GM23338 (cell line): ENCODE measurements around the gene CCDC3. TPM values are rescaled to one million over a fixed set of nuclear protein-coding genes. Genes with fewer than 3 reads are reported as not detected.

Experiments used
- ATAC-seq: fragments of 200-7000 bp; cut with Tn5 transposase; 3 replicates; pipeline ENCODE4 v1.9.1; 2020
- DNase-seq: peaks from one replicate; pipeline ENCODE4 v3.0.0-alpha.2; 2015; ENCODE audit warnings: low spot score
- H2AFZ ChIP-seq: fragments of 200-600 bp; sonication (generic); 2 replicates; pipeline ENCODE4 v1.8.0; 2016; ENCODE audit warnings: antibody characterized with exemption, mild to moderate bottlenecking, moderate library complexity
- H3F3A ChIP-seq: fragments of 200-600 bp; sonication (generic); replicated peaks from 2 replicates; pipeline ENCODE4 v1.8.0; 2017; ENCODE audit warnings: antibody characterized with exemption, mixed run types, low read depth
- H3K27ac ChIP-seq: fragments of 200-600 bp; sonication (generic); 2 replicates; pipeline ENCODE4 v1.6.1; 2016; ENCODE audit warnings: low read depth
- H3K27me3 ChIP-seq: fragments of 200-600 bp; sonication (generic); 2 replicates; pipeline ENCODE4 v1.8.0; 2016; ENCODE audit warnings: mild to moderate bottlenecking, mixed run types, moderate library complexity; ENCODE audit not compliant: insufficient read depth
- H3K36me3 ChIP-seq: fragments of 200-600 bp; sonication (generic); 2 replicates; pipeline ENCODE4 v1.8.0; 2016; ENCODE audit warnings: mild to moderate bottlenecking; ENCODE audit not compliant: insufficient read depth
- H3K4me1 ChIP-seq: fragments of 200-600 bp; sonication (generic); 2 replicates; pipeline ENCODE4 v1.8.0; 2016; ENCODE audit warnings: mild to moderate bottlenecking, moderate library complexity; ENCODE audit not compliant: insufficient read depth
- H3K4me2 ChIP-seq: fragments of 200-600 bp; sonication (generic); 2 replicates; pipeline ENCODE4 v1.7.1; 2017; ENCODE audit warnings: mixed run types
- H3K4me3 ChIP-seq: fragments of 200-600 bp; sonication (generic); 2 replicates; pipeline ENCODE4 v1.6.1; 2016; ENCODE audit warnings: mixed run types
- H3K79me2 ChIP-seq: fragments of 200-600 bp; sonication (generic); replicated peaks from 2 replicates; pipeline ENCODE4 v1.8.0; 2017; ENCODE audit warnings: mild to moderate bottlenecking; ENCODE audit not compliant: insufficient read depth
- H3K9me2 ChIP-seq: fragments of 200-600 bp; sonication (generic); 2 replicates; pipeline ENCODE4 v1.8.0; 2017; ENCODE audit not compliant: insufficient read depth
- H4K20me1 ChIP-seq: fragments of 200-600 bp; sonication (generic); replicated peaks from 2 replicates; pipeline ENCODE4 v1.8.0; 2017; ENCODE audit warnings: mild to moderate bottlenecking; ENCODE audit not compliant: insufficient read depth
- H3K27ac Mint-ChIP-seq: 2 replicates; pipeline ENCODE4 v1.8.0; 2020; ENCODE audit warnings: inconsistent platforms, mild to moderate bottlenecking, moderate library complexity, mixed read lengths
- H3K27me3 Mint-ChIP-seq: 3 replicates; pipeline ENCODE4 v1.8.0; 2022; ENCODE audit warnings: low read depth, mild to moderate bottlenecking, moderate library complexity, mixed read lengths, inconsistent platforms; ENCODE audit not compliant: insufficient read depth, poor library complexity
- H3K36me3 Mint-ChIP-seq: 3 replicates; pipeline ENCODE4 v1.8.0; 2021; ENCODE audit warnings: low read depth, mild to moderate bottlenecking, inconsistent platforms, moderate library complexity, mixed read lengths
- H3K4me1 Mint-ChIP-seq: 3 replicates; pipeline ENCODE4 v1.8.0; 2020; ENCODE audit warnings: mild to moderate bottlenecking, inconsistent platforms, mixed read lengths
- H3K4me3 Mint-ChIP-seq: 3 replicates; pipeline ENCODE4 v1.8.0; 2021; ENCODE audit warnings: moderate library complexity, mild to moderate bottlenecking, inconsistent platforms, mixed read lengths
- H3K9me3 Mint-ChIP-seq: 3 replicates; pipeline ENCODE4 v1.8.0; 2020; ENCODE audit warnings: moderate library complexity, mild to moderate bottlenecking, inconsistent platforms, mixed read lengths
- CREB1 ChIP-seq: fragments of 250-450 bp; sonication (Bioruptor Pico); IDR thresholded peaks from 2 replicates; pipeline ENCODE4 v1.5.0; 2020; ENCODE audit warnings: low read depth, mild to moderate bottlenecking, moderate library complexity
- CTCF ChIP-seq, 2 experiments: fragments of 200-600 bp in 1 of 2; sonication (generic) in 1 of 2; conservative IDR thresholded peaks; 2 replicates each; pipeline versions ENCODE4 v1.5.1 to v1.6.1; 2016 to 2017; ENCODE audit warnings: antibody characterized with exemption in 2 of 2, low read depth in 2 of 2, mild to moderate bottlenecking in 2 of 2, moderate library complexity in 1 of 2
- EZH2 ChIP-seq: fragments of 200-600 bp; sonication (generic); IDR thresholded peaks from one replicate; pipeline ENCODE4 v1.8.0; 2017; ENCODE audit warnings: antibody characterized with exemption, mild to moderate bottlenecking, low read depth; ENCODE audit not compliant: unreplicated experiment
- EZH2phosphoT487 ChIP-seq: fragments of 200-600 bp; sonication (generic); IDR thresholded peaks from one replicate; pipeline ENCODE4 v1.8.1; 2018; ENCODE audit warnings: antibody characterized with exemption; ENCODE audit not compliant: unreplicated experiment
- NANOG ChIP-seq: IDR thresholded peaks from 2 replicates; pipeline ENCODE4 v1.6.1; 2016; ENCODE audit warnings: antibody characterized with exemption, borderline replicate concordance
- POLR2AphosphoS5 ChIP-seq: IDR thresholded peaks from 2 replicates; pipeline ENCODE4 v1.6.1; 2016; ENCODE audit warnings: antibody characterized with exemption, low read depth
- REST ChIP-seq: IDR thresholded peaks from one replicate; pipeline ENCODE4 v1.6.1; 2018; ENCODE audit warnings: antibody characterized with exemption; ENCODE audit not compliant: unreplicated experiment
- STAT1 ChIP-seq: IDR thresholded peaks from one replicate; pipeline ENCODE4 v1.6.1; 2016; ENCODE audit warnings: antibody characterized with exemption; ENCODE audit not compliant: unreplicated experiment
- ZNF114 ChIP-seq: fragments of 250-450 bp; sonication (Bioruptor Pico); IDR thresholded peaks from 2 replicates; pipeline ENCODE4 v1.5.0; 2020; ENCODE audit warnings: mild to moderate bottlenecking, moderate library complexity
- ZNF331 ChIP-seq: fragments of 250-450 bp; sonication (Bioruptor Pico); IDR thresholded peaks from 2 replicates; pipeline ENCODE4 v1.5.0; 2020; ENCODE audit warnings: low read depth, mild to moderate bottlenecking, moderate library complexity
- ZNF462 ChIP-seq: fragments of 250-450 bp; sonication (Bioruptor Pico); IDR thresholded peaks from 2 replicates; pipeline ENCODE4 v1.5.0; 2020; ENCODE audit warnings: mild to moderate bottlenecking, moderate library complexity
- polyA plus RNA-seq: library from polyadenylated mRNA; unstranded; fragments of >200 nt; fragmentation: Nextera tagmentation; extraction: Ambion mirVana; gene quantifications from 2 replicates; pipeline ENCODE4 v1.2.1, GENCODE V29; 2016
- total RNA-seq: library from RNA; depleted of rRNA; stranded (reverse); fragments of >200 nt; shearing (Covaris generic); gene quantifications from 2 replicates; pipeline ENCODE4 v1.2.3, GENCODE V29; 2014
- TF ChIP-seq, protein P1 (sequence below): IDR thresholded peaks from 2 replicates; pipeline ENCODE4 v1.6.1; 2016; ENCODE audit warnings: antibody characterized with exemption

CCDC3 gene
- total and polyA plus RNA-seq, 2 experiments from 2014 or later: 1.4 to 5.2 TPM

DNA sequence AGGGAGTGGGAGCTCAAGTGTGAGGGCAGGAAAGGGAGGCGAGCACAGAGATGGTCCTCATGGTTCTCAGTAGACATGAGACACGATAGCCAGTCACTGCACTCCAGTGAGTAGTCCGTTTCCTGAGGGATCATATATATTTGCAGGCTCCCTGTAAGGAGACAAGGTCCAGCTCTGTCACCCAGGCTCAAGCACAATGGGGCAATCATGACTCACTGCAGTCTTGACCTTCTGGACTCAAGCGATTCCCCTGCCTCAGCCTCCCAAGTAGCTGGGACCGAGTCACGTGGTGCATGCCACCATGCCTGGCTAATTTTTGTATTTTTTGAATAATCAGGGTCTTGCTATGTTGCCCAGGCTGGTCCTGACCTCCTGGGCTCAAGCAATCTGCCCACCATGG, 116.7 kb downstream of the CCDC3 start:
- H3K9me3 Mint-ChIP-seq: no peaks in the 10 kb centered on the region

More for the DNA sequence above, 116.7 kb downstream of the CCDC3 start:
- Histone ChIP-seq H3K4me1 (no peaks in the 10 kb centered on the region), H3K27me3 (no peaks in the 10 kb centered on the region), H3K27ac (no peak overlapping the region), H3K36me3 (no peaks in the 10 kb centered on the region), H3F3A (no peaks in the 10 kb centered on the region), H4K20me1 (no peaks in the 10 kb centered on the region), H3K9me2 (no peaks in the 10 kb centered on the region), H3K4me3 (no peak overlapping the region), H2AFZ (no peak overlapping the region), H3K79me2 (no peaks in the 10 kb centered on the region), H3K4me2 (no peak overlapping the region)
- H3K36me3 Mint-ChIP-seq: no peaks in the 10 kb centered on the region
- TF ChIP-seq CREB1 (CRISPR knock-in tag) (no peak), NANOG (no peak), REST (no peak), POLR2AphosphoS5 (no peak), CTCF (conservative IDR thresholded peaks at IDR 0.05; ENCODE audit: low read depth in 2 of 2) (no peak), STAT1 (no peak), ZNF331 (CRISPR knock-in tag) (no peak), ZNF462 (CRISPR knock-in tag) (no peak), EZH2phosphoT487 (no peak), ZNF114 (CRISPR knock-in tag) (no peak), EZH2 (no peak)
- TF ChIP-seq, protein P1, sequence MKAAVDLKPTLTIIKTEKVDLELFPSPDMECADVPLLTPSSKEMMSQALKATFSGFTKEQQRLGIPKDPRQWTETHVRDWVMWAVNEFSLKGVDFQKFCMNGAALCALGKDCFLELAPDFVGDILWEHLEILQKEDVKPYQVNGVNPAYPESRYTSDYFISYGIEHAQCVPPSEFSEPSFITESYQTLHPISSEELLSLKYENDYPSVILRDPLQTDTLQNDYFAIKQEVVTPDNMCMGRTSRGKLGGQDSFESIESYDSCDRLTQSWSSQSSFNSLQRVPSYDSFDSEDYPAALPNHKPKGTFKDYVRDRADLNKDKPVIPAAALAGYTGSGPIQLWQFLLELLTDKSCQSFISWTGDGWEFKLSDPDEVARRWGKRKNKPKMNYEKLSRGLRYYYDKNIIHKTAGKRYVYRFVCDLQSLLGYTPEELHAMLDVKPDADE: no peak
- no peaks in the 10 kb centered on the region; the same call in 2 of the 3 replicates for H3K4me1 Mint-ChIP-seq
- ATAC-seq: no peak
- H3K27me3 Mint-ChIP-seq: no peaks in the 10 kb centered on the region
- no peak overlapping the region for H3K4me3 Mint-ChIP-seq
- DNase-seq: no peak
- H3K27ac Mint-ChIP-seq: no peak overlapping the region
